A549 (cell line): ENCODE data around the gene AKT1S1.

Experiments used
- BHLHE40 ChIP-seq: IDR thresholded peaks from 2 replicates; pipeline ENCODE4 v1.6.1; 2012; ENCODE audit warnings: low read depth, low read length, inconsistent platforms
- CEBPB ChIP-seq, 2 experiments: fragments of >200 bp in 1 of 2; sonication (Bioruptor Twin) in 1 of 2; formaldehyde crosslinking in 1 of 2; IDR thresholded peaks; 2 replicates each; pipeline ENCODE4 v1.6.1; 2012 to 2016
- CHD4 ChIP-seq: fragments of 200-600 bp; sonication (generic); IDR thresholded peaks from 2 replicates; pipeline ENCODE4 v1.6.1; 2016; ENCODE audit warnings: antibody characterized with exemption, mild to moderate bottlenecking, borderline replicate concordance
- CTCF ChIP-seq: fragments of >200 bp; sonication (Bioruptor Twin); formaldehyde crosslinking; IDR thresholded peaks from 3 replicates; pipeline ENCODE4 v1.5.1; 2016
- EP300 ChIP-seq, 2 experiments: fragments of >200 bp; sonication (Bioruptor Twin); formaldehyde crosslinking; IDR thresholded peaks; 2 replicates in 1 of 2; 3 replicates in 1 of 2; pipeline ENCODE4 v1.6.1; 2016 to 2017
- GATA3 ChIP-seq: IDR thresholded peaks from 2 replicates; pipeline ENCODE4 v1.6.1; 2012; ENCODE audit warnings: borderline replicate concordance
- KDM1A ChIP-seq: fragments of 200-600 bp; sonication (generic); IDR thresholded peaks from 2 replicates; pipeline ENCODE4 v1.6.1; 2016; ENCODE audit warnings: low read depth, mild to moderate bottlenecking
- KDM5A ChIP-seq: fragments of 200-600 bp; sonication (generic); IDR thresholded peaks from 2 replicates; pipeline ENCODE4 v1.6.1; 2016; ENCODE audit warnings: antibody characterized with exemption, mild to moderate bottlenecking
- MAFK ChIP-seq: fragments of 450-650 bp; IDR thresholded peaks from 2 replicates; pipeline ENCODE4 v1.6.1; 2014; ENCODE audit not compliant: partially characterized antibody
- PHF8 ChIP-seq: fragments of 200-600 bp; sonication (generic); IDR thresholded peaks from 2 replicates; pipeline ENCODE4 v1.6.1; 2016; ENCODE audit warnings: low read depth, mild to moderate bottlenecking, antibody characterized with exemption, moderate library complexity, borderline replicate concordance
- POLR2A ChIP-seq: IDR thresholded peaks from 2 replicates; pipeline ENCODE4 v1.6.1; 2012; ENCODE audit warnings: mild to moderate bottlenecking, low read length
- RFX5 ChIP-seq: fragments of 450-650 bp; IDR thresholded peaks from 2 replicates; pipeline ENCODE4 v1.7.1; 2014; ENCODE audit warnings: antibody characterized with exemption, mild to moderate bottlenecking, moderate library complexity
- SMC3 ChIP-seq: fragments of >200 bp; sonication (Bioruptor Twin); formaldehyde crosslinking; IDR thresholded peaks from 3 replicates; pipeline ENCODE4 v1.6.1; 2018; ENCODE audit warnings: inconsistent platforms
- TFCP2L1 ChIP-seq: fragments of 250-450 bp; sonication (Bioruptor Pico); IDR thresholded peaks from 2 replicates; pipeline ENCODE4 v1.5.0; 2021; ENCODE audit warnings: mild to moderate bottlenecking

DNA sequence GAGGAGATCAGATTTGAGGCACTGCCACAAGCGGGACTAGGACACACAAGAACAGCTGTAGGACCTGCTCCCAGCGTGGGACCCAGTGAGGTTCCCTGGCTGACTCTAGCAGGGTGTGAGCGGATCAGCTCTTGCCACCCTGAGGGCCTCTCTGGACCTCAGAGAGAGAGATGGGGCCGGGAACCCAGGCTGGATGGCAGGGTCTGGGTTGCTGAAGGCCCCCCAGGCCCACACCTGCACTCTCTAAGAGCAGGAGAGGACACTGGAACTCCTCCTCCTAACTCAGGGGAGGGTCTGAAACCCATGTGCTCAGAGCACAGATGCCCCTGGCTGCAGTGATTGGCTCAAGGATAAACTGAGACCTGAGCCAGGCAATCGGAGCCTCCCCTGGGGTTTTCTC lies 33.0 kb upstream of the AKT1S1 start:
- TF ChIP-seq CHD4, result no peak
- TF ChIP-seq MAFK, result no peak
- no peak for TF ChIP-seq SMC3
- no peak for TF ChIP-seq CTCF
- TF ChIP-seq PHF8, result no peak
- TF ChIP-seq EP300 (IDR thresholded peaks at IDR 0.05), result no peak
- no peak for TF ChIP-seq KDM1A
- TF ChIP-seq KDM5A, result no peak
- no peak for TF ChIP-seq POLR2A
- no peak for TF ChIP-seq GATA3
- no peak for TF ChIP-seq BHLHE40
- TF ChIP-seq TFCP2L1 (CRISPR knock-in tag), result no peak
- TF ChIP-seq RFX5, result no peak
- no peak for TF ChIP-seq CEBPB (IDR thresholded peaks at IDR 0.05)
